ENCODE results near the gene ERC2. TPM values are rescaled to one million over a fixed set of nuclear protein-coding genes. Genes with fewer than 3 reads are reported as not detected.

Gene ERC2
- total RNA-seq, 2 donors from 2014 or later, result 0.21 to 0.30 TPM

GRCh38 chr3:55476515-55476914 is 991.8 kb downstream of the ERC2 start:
- no peak for TF ChIP-seq CTCF (IDR thresholded peaks at IDR 0.05)
- intact Hi-C loops (cut with DNase I), result no loop called here
- no peaks in the 10 kb centered on the region for H3K9me3 ChIP-seq
- peaks cover 5% of the 10 kb centered on the region for H3K27me3 ChIP-seq
- H3K4me1 ChIP-seq, result no peaks in the 10 kb centered on the region
- H3K27ac ChIP-seq, result no peak overlapping the region
- H3K36me3 ChIP-seq, result no peaks in the 10 kb centered on the region
- no peak for DNase-seq
- no peak overlapping the region for H3K4me3 ChIP-seq
- no peak overlapping the region for H3K9ac ChIP-seq (ENCODE audit: low read depth in 2 of 2, low read length in 2 of 2)

- no peak for DNase-seq
- intact Hi-C loops (cut with DNase I), result no loop called here
Observed at GRCh38 chr3:55474213-55474632, 994.0 kb downstream of the ERC2 start.

GRCh38 chr3:55473788-55474187 is 994.5 kb downstream of the ERC2 start:
- no peaks in the 10 kb centered on the region for H3K4me1 ChIP-seq
- no peaks in the 10 kb centered on the region for H3K9me3 ChIP-seq
- no peak for DNase-seq
- H3K4me3 ChIP-seq, result no peak overlapping the region
- H3K36me3 ChIP-seq, result no peaks in the 10 kb centered on the region
- no peak overlapping the region for H3K27ac ChIP-seq
- H3K27me3 ChIP-seq, result no peaks in the 10 kb centered on the region
- intact Hi-C loops (cut with DNase I), result no loop called here
- no peak for TF ChIP-seq CTCF (IDR thresholded peaks at IDR 0.05)
- no peak overlapping the region for H3K9ac ChIP-seq (ENCODE audit: low read depth in 2 of 2, low read length in 2 of 2)

More at GRCh38 chr3:55474213-55474632, 994.0 kb downstream of the ERC2 start:
- Histone ChIP-seq H3K4me3 (no peak overlapping the region), H3K4me1 (no peaks in the 10 kb centered on the region), H3K27me3 (no peaks in the 10 kb centered on the region), H3K36me3 (no peaks in the 10 kb centered on the region), H3K9me3 (no peaks in the 10 kb centered on the region), H3K9ac (ENCODE audit: low read depth in 2 of 2, low read length in 2 of 2) (no peak overlapping the region), H3K27ac (no peak overlapping the region)
- TF ChIP-seq CTCF (IDR thresholded peaks at IDR 0.05), result no peak

- Histone ChIP-seq H3K4me1 (no peaks in the 10 kb centered on the region), H3K27me3 (no peaks in the 10 kb centered on the region), H3K36me3 (no peaks in the 10 kb centered on the region), H3K27ac (no peak overlapping the region), H3K4me3 (no peak overlapping the region), H3K9me3 (no peaks in the 10 kb centered on the region), H3K9ac (ENCODE audit: low read depth in 2 of 2, low read length in 2 of 2) (no peak overlapping the region)
- TF ChIP-seq CTCF (IDR thresholded peaks at IDR 0.05), result no peak
- no peak for DNase-seq
- intact Hi-C loops (cut with DNase I), result no loop called here
Observed at GRCh38 chr3:55471522-55472280, 996.6 kb downstream of the ERC2 start.

GRCh38 chr3:55471084-55471483 is 997.2 kb downstream of the ERC2 start:
- no peaks in the 10 kb centered on the region for H3K4me1 ChIP-seq
- no peak overlapping the region for H3K27ac ChIP-seq
- intact Hi-C loops (cut with DNase I), result no loop called here
- no peak for TF ChIP-seq CTCF (IDR thresholded peaks at IDR 0.05)
- no peaks in the 10 kb centered on the region for H3K27me3 ChIP-seq
- H3K36me3 ChIP-seq, result no peaks in the 10 kb centered on the region
- no peaks in the 10 kb centered on the region for H3K9me3 ChIP-seq
- H3K4me3 ChIP-seq, result no peak overlapping the region
- H3K9ac ChIP-seq (ENCODE audit: low read depth in 2 of 2, low read length in 2 of 2), result no peak overlapping the region
- no peak for DNase-seq
